NCI-H2171 (cell line): ENCODE measurements around the gene CCDC102B.
"Not testable (repeated sequence)": the region's sequence is repeated elsewhere in the genome, so short reads cannot be mapped to it uniquely, and the experiment has no call there.

Source experiments
- DNase-seq: peaks from one replicate; lab custom pipeline; 2025; lab: John Stamatoyannopoulos, UW

The CCDC102B gene

DNA sequence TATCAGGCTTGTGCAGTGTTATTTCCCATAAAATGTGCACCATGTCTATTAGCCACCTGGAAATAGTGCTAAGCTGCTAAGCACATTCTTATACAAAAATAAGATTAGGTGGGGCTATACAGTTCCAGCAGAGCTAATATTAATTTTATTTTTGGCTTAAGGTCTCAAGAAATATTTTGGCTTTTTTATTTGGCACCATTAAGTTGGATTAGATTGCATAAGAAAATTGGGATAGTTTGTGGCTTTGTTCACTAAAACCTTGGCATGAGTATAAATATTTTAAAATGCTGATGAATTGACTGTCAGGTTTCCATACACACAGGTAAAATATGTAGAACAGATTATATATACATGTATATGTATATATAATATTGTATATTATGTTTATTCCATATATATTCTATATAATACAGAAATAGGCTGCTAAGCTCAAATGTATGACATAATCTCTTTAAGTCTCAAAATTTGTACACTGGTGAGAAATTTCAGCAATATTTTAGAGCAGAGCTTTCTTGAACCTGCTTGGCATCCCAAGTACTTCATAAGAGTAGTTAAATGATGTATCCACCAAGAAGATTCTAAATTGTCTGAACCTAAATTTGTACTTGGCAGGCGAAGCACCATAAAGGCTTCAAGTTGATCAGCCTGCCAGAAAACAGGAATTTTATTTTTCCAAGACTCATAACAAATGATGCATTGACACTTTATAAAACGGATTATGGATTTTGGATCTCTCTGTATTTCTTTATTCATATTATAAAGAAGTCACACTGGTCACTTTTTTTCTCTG is 32.6 kb downstream of the CCDC102B start:
- no peak for DNase-seq

DNA sequence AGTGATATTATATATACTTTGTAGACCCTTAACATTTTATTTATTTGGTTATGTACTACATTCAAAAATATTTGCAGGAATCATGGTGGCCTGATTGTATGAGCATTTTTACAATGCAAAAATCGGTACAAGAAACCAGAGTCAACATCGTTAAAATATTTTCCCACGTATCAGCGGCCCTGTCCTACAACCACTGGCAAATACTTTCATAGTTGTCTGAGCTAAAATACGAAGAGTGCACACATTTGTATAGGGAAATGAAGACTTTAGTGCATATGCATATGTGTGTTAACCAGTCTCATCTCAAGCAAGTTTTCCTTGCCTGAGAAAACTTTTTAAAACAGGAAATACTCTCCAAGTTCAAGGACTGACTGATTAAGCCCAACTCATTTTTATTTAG is 35.9 kb downstream of the CCDC102B start:
- DNase-seq: no peak

DNA sequence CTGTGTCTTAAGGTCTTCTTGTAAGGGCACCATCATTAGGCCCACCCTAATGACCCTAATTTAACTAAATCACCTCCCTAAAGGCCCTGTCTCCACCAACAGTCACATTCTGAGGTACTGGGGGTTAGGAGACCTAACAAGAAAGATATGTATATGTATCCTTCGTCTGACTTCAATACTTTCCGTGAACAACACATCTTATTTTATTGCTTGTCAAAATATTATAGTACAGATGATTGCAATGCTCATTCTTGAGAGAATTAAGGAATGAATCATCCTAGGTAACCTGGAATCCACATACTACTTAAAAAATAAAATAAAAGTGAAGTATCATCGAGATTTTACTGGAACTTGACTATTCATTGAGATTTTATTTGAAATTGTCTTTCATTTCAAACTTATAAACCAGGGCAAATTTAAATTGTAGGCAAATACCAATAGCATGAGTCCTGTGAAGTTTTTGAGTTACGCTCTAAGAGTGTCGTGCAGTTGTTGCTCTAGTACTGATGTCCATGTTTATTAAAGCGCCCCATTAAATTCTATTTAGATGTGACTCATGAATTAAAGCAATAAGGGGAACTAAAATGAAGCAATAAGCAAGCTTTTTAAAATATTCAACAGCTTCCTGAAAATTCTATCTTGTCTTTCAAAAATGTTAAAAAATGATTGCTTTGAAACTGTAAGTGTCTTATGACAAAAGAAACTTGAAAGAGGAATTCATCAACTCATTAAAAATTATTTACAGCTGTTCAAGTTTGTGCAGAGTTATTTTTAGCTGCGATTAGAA is 40.0 kb downstream of the CCDC102B start:
- no peak for DNase-seq

DNA sequence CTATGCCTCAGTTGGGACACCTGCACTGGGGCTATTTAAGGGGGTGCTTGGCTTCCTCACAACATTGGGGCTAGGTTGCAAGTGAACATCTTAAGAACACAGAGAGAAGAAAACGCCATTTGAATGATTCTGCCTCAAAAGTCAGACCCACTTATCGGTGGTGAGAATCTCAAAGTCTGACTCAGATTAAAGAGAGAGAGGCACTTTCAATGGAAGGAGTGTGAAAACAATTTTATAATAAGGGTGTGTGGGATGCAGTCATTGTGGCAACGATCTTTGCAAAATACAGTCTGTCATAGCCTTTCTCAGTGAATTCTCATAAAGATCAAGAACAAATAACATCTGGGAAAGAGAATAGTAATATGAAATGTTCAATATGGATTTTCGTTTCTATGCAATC is 41.8 kb downstream of the CCDC102B start:
- DNase-seq: no peak

DNA sequence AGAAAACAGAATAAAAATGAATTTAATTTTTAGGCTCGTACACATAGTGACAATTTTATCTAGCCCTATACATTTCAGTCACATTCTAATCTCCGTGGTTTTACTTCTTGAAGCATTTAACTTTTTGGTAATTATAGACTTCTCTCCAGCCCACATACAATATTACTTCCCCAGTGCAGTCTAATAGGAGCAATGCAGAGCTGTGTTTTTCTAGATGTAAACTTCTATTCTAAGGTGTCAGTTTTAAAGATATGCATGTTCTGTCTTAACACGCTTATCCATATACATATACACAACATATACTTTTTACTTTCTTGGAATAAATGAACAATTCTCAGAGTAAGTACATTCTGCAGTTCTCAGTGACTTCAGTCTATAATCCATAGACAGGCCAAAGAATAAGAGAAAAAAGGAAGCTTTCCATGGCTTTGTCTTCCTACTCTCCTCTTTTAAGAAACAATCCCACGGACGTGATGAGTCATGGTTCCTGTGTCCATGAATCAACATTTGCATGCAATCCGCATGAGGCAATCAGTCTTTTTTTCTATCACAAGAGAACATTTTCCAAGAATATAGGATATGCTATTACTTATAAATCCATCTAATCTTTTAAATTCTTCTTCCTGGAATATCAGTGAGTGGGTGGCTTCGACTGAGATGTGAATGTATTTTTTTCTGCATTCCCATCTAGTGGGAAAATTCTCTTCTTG is 42.8 kb downstream of the CCDC102B start:
- DNase-seq: no peak

DNA sequence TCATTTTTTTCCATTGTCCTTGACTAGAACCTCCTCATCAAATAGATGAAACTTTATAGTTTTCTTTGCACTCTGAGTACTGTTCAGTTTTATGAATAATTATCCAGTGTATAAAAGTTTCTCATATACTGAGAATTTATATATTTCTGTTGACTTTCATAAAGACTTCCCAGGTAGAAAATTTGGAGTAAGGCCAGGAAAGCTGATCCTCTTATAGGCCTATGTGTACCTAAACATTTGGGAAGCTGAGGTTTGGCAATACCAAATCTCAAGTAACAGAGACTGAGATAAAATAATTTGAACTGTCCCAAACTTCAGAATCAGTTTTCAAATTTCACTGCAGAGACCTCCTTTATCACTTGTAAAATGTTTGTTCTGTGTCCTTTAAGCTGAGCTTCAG is 43.4 kb downstream of the CCDC102B start:
- no peak for DNase-seq

DNA sequence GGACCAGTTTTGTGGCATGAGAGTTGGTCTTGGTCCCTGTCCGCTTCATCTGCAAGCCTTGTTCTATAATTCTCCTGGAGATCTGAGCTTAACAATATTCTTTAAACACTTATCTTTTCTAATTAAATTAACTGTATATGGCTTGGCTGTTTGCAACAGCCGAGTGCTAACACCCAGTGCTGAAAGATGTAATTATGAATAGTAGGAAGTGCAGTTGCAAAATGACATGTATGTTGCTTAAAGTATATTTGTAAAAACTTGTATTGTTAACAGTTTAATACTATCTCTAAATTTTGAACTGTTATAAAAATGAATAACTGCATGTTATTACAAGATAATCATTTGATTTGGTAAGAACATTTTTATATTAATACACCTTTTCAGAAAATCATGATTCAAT is 45.1 kb downstream of the CCDC102B start:
- DNase-seq: no peak

DNA sequence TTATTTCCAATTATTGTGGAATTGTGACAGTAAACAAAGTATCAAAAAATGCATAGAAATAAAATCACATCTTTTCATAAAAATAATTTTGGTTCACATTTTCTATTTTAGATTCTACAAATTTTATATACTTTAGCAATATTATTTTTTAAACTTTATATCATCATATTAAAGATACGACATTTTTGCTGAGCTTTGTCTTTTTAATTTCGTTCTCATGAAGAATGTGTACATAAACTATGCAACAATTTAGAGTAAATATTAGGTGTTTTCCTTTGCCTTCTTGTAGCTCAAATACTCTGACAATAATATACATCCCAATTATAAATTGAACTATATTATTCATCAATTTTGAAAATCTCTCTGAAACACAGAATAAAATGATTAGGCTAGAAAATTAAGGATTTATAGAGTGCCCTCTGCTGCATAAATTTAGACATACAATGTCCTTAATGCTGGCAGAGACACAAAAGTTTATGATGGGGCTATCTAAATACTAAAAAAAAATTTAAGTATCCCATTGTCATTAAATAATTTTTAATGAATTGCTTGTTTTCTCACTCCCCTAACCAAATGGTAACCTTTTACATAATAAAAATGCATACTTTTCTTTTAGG is 45.7 kb downstream of the CCDC102B start:
- no peak for DNase-seq

DNA sequence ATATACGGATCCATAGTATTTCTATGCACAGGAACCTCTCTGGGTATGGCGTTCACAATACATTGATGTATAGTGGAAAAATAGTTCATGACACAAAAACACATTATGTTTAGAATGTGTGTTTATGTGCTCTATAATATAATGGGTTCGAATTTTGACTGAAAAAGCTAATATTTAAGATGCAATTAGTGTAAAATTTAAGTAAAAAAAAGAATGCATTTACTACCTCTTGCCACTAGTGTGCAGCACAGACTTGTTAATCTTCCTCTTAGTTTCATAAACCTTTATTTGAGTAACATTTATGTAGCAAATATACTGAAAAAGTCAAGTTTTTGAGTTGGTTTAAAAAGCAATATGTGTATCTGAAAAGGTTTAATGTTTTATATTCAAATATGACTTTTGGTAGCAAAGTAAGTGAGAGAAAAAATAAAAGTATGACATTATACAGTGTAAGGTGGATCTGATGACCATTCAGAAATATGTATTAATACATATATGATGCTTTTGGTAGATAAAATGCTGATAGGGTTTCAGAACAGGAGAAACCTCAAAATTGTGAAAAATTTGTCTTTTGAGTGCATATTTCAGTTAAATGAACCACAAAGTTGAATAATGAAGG is 49.4 kb downstream of the CCDC102B start:
- no peak for DNase-seq

DNA sequence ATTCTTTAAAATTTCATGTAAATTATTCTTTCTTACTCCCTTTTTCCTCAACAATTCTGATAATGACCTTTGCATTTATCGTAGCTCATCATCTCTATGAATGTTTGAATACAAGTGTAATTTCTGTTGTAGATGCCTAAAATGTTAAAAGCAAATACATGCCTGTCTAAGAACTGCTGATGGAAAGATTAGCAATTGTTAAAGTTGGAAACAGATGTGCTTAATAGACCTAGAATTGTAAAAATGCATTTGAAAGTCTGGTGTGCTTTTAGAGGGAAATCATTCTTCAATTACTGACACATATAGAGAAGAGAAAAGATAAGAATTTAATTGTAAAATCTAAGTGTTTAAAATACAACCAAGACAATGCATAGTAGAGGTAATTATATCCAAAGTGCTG is 50.4 kb downstream of the CCDC102B start:
- DNase-seq: no peak

DNA sequence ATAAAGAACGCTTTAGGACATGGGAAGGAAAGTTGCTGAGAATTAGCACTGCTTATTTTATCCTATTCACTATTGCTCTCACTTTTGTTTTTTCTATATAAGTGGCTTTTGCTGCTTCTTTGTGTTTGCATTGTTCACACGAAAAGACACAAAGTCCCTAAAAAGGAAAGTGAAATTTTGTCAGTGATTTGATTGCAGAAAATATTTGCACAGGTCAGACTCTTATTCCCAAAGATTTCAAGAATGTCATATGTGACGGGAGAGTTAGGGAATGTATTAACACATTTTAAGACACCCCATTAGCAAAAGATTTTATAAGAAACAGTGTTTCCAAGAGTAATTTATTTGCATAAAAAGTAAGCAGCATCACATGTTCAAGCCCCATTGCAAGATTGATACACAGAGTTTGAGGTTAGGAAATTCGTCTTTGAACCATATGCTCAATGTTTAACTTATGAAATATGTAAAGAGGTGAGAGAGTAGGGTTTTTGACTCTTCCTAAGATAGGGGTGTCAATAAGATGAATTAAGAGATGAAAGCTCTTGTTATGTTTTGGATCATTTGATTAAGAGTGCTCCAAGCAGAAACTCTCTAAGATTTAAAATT is 57.0 kb downstream of the CCDC102B start:
- DNase-seq: no peak

DNA sequence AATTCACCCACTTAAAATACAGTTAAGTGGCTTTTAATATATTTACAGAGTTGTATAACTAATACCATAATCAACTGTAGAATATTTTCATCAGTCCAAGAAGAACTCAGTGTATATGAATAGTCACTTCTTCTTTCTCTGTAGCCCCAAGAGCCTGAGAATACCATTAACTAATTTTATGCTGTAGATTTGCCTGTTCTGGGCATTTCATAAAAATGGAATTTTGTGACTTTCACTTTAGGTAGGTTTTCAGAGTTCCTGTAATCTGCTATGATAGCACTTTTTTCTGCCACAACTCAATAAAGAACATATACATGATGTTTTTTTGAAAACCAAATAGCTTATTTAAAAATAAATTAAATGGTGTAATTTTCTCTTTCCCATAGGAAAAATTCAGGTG is 57.6 kb downstream of the CCDC102B start:
- no peak for DNase-seq

DNA sequence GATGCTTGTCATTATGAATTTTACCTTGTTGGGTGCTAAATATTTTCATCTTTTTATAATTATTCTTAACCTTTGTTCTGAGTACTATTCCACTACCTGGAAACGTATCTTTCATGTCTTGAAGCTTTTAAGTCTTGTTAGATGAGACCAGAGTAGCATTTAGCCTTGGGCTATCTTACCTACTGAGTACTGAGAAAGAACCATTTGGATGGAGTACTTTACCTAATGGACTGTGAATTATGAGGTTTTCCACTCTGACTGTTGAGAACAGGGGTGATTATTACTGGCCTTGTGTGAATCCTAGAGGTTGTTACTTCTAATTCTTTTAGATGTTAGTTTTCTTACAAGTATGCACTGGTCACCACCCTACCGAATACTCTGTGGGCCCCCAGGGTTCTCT is 63.5 kb downstream of the CCDC102B start:
- DNase-seq: no peak

DNA sequence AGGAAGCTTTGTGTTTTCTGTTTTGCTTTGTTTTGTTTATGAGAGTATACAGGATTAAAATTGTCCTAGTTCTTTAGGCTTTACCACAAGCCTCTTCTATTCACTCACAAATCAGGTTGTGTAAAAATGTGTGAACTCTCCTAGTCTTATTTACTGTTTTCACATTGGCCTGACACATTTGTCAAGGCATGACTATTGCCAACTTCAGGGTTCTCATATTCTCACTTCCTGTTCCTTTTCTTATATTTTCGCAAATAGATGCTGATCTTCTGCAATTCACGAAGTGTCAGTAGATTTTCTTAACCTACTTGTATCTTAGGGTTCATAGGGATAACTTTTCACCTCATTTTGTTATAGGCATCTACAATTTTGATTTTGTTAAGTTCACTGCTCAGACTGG is 67.1 kb downstream of the CCDC102B start:
- DNase-seq: no peak

DNA sequence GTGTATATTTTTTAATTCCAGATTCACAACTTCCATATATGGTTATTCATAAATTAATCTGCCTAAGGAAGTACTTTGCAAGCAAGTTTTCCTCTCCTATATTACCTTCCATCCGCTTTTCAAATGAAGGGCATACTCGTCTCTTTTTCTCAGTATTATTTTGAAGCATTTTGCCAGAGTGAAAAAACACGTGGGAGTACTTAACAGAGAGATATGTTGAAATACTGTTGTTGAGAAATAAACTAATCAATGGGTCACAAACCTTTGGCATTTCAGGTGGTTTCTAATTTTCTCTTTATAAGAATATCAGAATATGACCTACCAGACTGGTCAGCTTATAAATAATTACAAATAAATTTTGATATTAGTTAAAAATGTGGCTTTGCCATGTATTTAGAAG is 67.6 kb downstream of the CCDC102B start:
- DNase-seq: no peak

DNA sequence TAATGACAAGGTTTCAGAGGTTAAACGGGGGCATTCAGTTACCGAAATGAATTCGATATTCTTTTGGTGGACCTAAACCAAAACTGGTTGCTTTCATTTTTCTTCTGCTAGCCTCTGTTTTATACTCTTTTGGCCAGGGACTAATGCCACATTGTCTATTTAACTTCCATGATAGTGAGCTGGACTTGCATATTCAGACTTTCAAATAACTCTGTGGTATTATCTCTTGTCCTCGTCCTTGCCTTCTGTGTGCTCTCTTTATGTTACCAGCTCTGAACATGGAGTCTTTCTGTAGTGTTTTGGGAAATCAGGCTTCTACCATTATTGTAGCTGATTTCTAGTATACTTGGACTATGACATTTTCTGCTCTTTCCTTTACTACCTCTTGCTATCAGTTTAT is 75.1 kb downstream of the CCDC102B start:
- DNase-seq: no peak

DNA sequence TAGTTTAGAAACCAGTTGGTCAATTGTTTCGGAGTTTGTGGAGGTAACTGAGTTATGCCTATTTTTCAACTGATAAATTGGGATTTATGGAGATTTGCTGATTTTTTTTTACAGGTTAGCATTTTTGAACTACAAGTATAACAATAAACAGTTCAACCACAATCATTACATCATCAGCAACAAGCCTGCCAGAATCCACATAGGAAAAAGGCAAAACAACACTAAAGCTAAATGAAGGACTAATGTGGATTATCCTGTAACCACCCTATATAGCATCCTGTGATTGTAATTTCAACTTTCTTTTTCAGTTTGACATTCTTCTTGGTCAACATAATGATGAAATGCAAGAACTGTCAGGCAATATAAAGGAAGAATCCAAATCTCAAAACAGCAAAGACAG is 76.5 kb downstream of the CCDC102B start:
- no peak for DNase-seq

DNA sequence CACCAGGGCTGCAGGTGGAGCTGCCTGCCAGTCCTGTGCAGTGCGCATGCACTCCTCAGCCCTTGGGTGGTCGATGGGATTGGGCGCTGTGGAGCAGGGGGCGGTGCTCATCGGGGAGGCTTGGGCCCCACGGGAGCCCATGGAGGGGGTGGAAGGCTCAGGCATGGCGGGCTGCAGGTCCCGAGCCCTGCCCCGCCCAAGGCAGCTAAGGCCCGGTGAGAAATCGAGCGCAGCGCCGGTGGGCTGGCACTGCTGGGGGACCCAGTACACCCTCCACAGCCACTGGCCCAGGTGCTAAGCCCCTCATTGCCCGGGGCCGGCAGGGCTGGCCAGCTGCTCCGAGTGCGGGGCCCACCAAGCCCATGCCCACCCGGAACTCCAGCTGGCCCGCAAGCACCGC is 82.1 kb downstream of the CCDC102B start:
- not testable (repeated sequence) for DNase-seq

DNA sequence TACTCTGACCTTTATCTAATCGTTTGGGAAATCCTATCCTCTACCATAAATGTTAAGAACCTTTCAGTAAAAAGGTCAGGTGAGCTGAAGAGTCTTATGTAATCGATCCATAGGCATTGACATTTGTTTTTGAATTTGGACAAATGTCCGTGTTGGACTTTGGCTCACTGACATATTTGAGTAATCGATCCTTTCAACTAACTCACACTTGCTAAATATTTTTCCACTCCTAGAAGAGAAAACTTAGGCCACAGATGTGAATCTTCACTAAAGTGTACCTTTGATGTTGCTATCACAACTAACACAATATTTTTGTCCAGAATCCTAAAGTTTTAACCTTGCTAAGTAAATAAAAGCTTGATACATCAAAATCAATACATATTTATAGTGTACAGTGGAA is 89.5 kb downstream of the CCDC102B start:
- DNase-seq: no peak

DNA sequence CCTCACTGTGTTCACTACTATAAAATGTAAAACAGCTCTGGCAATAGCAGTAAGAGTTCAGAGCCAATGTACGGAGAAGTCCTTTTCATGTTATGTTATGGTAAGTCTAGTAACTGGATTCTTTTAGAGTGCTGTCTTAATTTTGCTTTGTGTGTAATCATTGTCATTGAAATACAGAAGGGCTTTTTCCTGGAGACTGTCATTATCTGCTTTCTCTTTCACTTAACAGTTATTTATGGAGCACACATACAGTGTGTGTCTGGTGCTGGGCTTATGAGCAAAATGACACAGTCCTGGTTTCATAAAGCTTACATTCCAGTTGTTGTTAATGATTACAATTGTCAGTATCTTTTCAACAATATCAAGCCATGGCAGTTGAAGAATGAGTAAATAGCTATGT is 95.5 kb downstream of the CCDC102B start:
- no peak for DNase-seq

DNA sequence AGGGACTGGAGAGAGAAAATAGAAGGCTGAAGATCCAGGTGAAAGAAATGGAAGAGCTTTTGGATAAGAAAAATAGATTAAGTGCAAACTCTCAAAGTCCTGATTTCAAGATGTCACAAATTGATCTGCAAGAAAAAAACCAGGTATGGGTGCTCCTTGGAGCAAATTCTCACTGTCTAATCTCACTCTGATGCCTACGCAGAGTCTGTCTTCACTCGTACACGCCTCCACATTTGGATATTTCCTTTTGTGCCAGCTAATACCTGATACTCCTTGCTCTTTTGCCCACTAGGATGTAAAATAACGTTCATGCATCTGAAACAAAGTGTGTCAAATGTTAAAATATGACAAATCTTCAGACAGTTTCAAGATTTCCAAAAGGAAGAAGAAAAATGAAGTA is 99.4 kb downstream of the CCDC102B start:
- no peak for DNase-seq

DNA sequence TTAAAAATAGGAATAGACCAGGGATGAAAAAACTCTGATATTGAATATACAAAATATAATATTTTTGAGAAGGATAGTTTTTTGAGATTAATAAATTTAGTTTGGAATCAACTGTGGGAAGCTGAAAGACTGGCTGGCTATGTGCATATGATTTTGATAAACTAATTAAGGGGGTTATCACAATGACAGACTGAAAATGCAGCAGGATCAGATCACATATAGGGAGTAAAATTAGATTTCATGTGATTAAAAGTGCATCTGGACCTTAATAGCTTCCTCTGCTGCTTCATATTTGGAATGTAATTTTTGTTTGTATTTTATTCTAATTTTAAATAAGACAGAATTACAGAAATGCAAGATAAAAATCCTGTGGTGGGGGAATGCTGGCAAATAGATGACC is 111.7 kb downstream of the CCDC102B start:
- no peak for DNase-seq
